OCI-M2 (cell line): ENCODE data around the gene CATSPER1.

ENCODE experiments used
- DNase-seq: peaks from one replicate; lab custom pipeline; 2025; ENCODE audit not compliant: unreplicated experiment; lab: John Stamatoyannopoulos, UW

The CATSPER1 gene

DNA sequence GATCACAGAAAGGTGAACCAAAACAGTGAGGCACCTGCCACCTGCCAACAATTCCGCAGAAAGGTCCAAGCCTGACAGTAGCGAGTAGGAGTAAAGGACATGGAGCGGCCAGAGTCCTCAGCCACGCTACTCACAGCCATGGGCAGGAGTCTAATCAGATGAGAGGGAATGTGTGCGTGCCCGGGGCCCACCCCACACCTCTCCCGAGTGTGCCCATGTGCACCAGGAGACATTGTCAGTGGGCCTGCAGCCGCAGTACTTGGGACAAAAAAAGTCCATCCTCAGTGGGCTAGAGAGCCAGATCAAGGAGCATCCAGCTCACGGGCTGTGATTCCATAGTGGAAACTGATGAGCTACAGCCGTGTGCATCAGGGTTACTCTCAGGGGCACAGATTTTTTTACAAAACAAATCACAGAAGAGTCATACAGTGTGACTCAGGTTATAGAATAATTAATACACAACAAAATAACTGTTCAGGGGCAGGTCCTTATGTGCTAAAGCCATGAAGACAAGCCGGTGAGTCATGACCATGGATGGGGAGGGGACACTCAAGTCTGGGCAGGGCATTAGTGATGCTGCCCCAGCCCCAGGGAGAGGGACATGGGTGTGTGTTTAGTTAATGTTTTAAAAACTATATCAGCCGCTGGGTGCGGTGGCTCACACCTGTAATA lies 52.7 kb downstream of the CATSPER1 start:
- no peak for DNase-seq

- no peak for DNase-seq
Observed at GRCh38 chr11:65972116-65972515, 54.2 kb downstream of the CATSPER1 start.

GRCh38 chr11:65968600-65969482 lies 57.4 kb downstream of the CATSPER1 start:
- no peak for DNase-seq

GRCh38 chr11:65967329-65967934 lies 58.8 kb downstream of the CATSPER1 start:
- DNase-seq = no peak
